IMR-90 (cell line): ENCODE results near the gene MFGE8. TPM values are rescaled to one million over a fixed set of nuclear protein-coding genes. Genes with fewer than 3 reads are reported as not detected.
A peak's percentile ranks its signal among the peaks of the same experiment; 100 is the strongest.

ENCODE experiments used
- ATAC-seq: fragments of 200-7000 bp; cut with Tn5 transposase; 2 replicates; pipeline ENCODE4 v1.9.1; 2020; ENCODE audit warnings: low read depth, mild to moderate bottlenecking, moderate library complexity
- BruUV-seq: library from RNA; stranded (reverse); fragments of 400-500 nt; replicated peaks from 2 replicates; lab custom pipeline; 2021; lab: Mats Ljungman, UMichigan
- CTCF ChIA-PET: fragments of 300-600 bp; formaldehyde crosslinking; extraction: SDS; loops from one replicate; lab custom pipeline; 2021; ENCODE audit warnings: antibody characterized with exemption; lab: Yijun Ruan, JAX
- POLR2A ChIA-PET: fragments of 300-600 bp; sonication (Branson Sonifier 250); formaldehyde crosslinking; loops from one replicate; lab custom pipeline; 2022; ENCODE audit warnings: antibody characterized with exemption; ENCODE audit not compliant: unreplicated experiment; lab: Charles Lee
- DNase-seq: peaks from one replicate; pipeline ENCODE4 v3.0.0; 2013
- H2AFZ ChIP-seq: replicated peaks from 2 replicates; pipeline ENCODE3; 2013; ENCODE audit warnings: low read length, mild to moderate bottlenecking; ENCODE audit not compliant: poor library complexity
- H2AK5ac ChIP-seq: 2 replicates; pipeline ENCODE4 v1.6.1; 2013; ENCODE audit warnings: low read depth, low read length, inconsistent platforms
- H2AK9ac ChIP-seq: replicated peaks from 2 replicates; pipeline ENCODE3; 2013; ENCODE audit warnings: mild to moderate bottlenecking, low read depth, low read length, moderate library complexity; ENCODE audit not compliant: poor library complexity
- H2BK120ac ChIP-seq: 2 replicates; pipeline ENCODE4 v1.6.1; 2013; ENCODE audit warnings: low read depth, low read length, inconsistent platforms
- H2BK15ac ChIP-seq: 3 replicates; pipeline ENCODE4 v1.6.1; 2013; ENCODE audit warnings: low read depth, low read length, inconsistent platforms
- H2BK20ac ChIP-seq: 2 replicates; pipeline ENCODE4 v1.6.1; 2013; ENCODE audit warnings: low read depth, mild to moderate bottlenecking, inconsistent platforms, low read length, moderate library complexity
- H2BK5ac ChIP-seq: 2 replicates; pipeline ENCODE4 v1.6.1; 2013; ENCODE audit warnings: mild to moderate bottlenecking, low read depth, low read length, inconsistent platforms; ENCODE audit not compliant: poor library complexity, severe bottlenecking
- H3K14ac ChIP-seq: replicated peaks from 2 replicates; pipeline ENCODE4 v1.6.1; 2013; ENCODE audit warnings: low read depth, low read length, inconsistent platforms
- H3K18ac ChIP-seq: 2 replicates; pipeline ENCODE4 v1.6.1; 2013; ENCODE audit warnings: low read depth, low read length, control low read depth
- H3K23ac ChIP-seq: 2 replicates; pipeline ENCODE4 v1.6.1; 2013; ENCODE audit warnings: low read depth, low read length, inconsistent platforms
- H3K27ac ChIP-seq: 2 replicates; pipeline ENCODE4 v1.5.1; 2013; ENCODE audit warnings: mild to moderate bottlenecking, control low read depth, low read length; ENCODE audit not compliant: insufficient read depth
- H3K27me3 ChIP-seq: 2 replicates; pipeline ENCODE4 v1.6.1; 2013; ENCODE audit warnings: low read length; ENCODE audit not compliant: control insufficient read depth, insufficient read depth
- H3K36me3 ChIP-seq: 2 replicates; pipeline ENCODE4 v1.6.1; 2013; ENCODE audit warnings: low read length, mixed read lengths; ENCODE audit not compliant: control insufficient read depth, insufficient read depth
- H3K4ac ChIP-seq: 2 replicates; pipeline ENCODE4 v1.6.1; 2013; ENCODE audit warnings: low read depth, low read length, inconsistent platforms
- H3K4me1 ChIP-seq: 2 replicates; pipeline ENCODE4 v1.6.1; 2013; ENCODE audit warnings: low read length, mixed read lengths; ENCODE audit not compliant: control insufficient read depth, insufficient read depth
- H3K4me2 ChIP-seq: 2 replicates; pipeline ENCODE4 v1.6.1; 2013; ENCODE audit warnings: low read depth, mild to moderate bottlenecking, control low read depth, low read length, moderate library complexity
- H3K4me3 ChIP-seq: 2 replicates; pipeline ENCODE4 v1.5.1; 2013; ENCODE audit warnings: low read depth, mild to moderate bottlenecking, control low read depth, low read length, moderate library complexity; ENCODE audit not compliant: insufficient read depth
- H3K56ac ChIP-seq: 2 replicates; pipeline ENCODE4 v1.6.1; 2013; ENCODE audit warnings: low read length, inconsistent platforms; ENCODE audit not compliant: insufficient read depth; ENCODE audit errors: extremely low read depth
- H3K79me1 ChIP-seq, 2 experiments: 2 replicates each; pipeline ENCODE4 v1.6.1; 2013; ENCODE audit warnings: low read length in 2 of 2, inconsistent platforms in 1 of 2, low read depth in 1 of 2
- H3K9ac ChIP-seq: 2 replicates; pipeline ENCODE4 v1.6.1; 2013; ENCODE audit warnings: low read depth, low read length, control low read depth
- H3K9me1 ChIP-seq: 2 replicates; pipeline ENCODE4 v1.6.1; 2013; ENCODE audit warnings: low read length, inconsistent platforms; ENCODE audit not compliant: insufficient read depth
- H3K9me3 ChIP-seq: 2 replicates; pipeline ENCODE4 v1.6.1; 2013; ENCODE audit warnings: low read length; ENCODE audit not compliant: control insufficient read depth, insufficient read depth
- H4K20me1 ChIP-seq: 2 replicates; pipeline ENCODE4 v1.6.1; 2013; ENCODE audit warnings: low read length, inconsistent platforms; ENCODE audit not compliant: insufficient read depth
- H4K5ac ChIP-seq: 2 replicates; pipeline ENCODE4 v1.6.1; 2013; ENCODE audit warnings: mild to moderate bottlenecking, low read depth, low read length, control low read depth
- H4K8ac ChIP-seq, 2 experiments: 2 replicates each; pipeline ENCODE4 v1.6.1; 2013; ENCODE audit warnings: low read depth in 2 of 2, low read length in 2 of 2, control low read depth in 1 of 2, inconsistent platforms in 1 of 2
- H4K91ac ChIP-seq: 2 replicates; pipeline ENCODE4 v1.6.1; 2013; ENCODE audit warnings: low read depth, low read length, inconsistent platforms; ENCODE audit not compliant: insufficient read depth
- BHLHE40 ChIP-seq: fragments of 150-350 bp; IDR thresholded peaks from 2 replicates; pipeline ENCODE4 v1.6.1; 2016; ENCODE audit warnings: mild to moderate bottlenecking, low read depth, low read length
- CEBPB ChIP-seq: IDR thresholded peaks from 2 replicates; pipeline ENCODE4 v1.6.1; 2012; ENCODE audit warnings: low read depth, low read length, improper control_type of control experiment
- CHD1 ChIP-seq: IDR thresholded peaks from 2 replicates; pipeline ENCODE4 v1.6.1; 2012; ENCODE audit warnings: low read depth, low read length, improper control_type of control experiment
- FOS ChIP-seq: fragments of 150-350 bp; IDR thresholded peaks from 2 replicates; pipeline ENCODE4 v1.6.1; 2016; ENCODE audit warnings: low read depth, low read length
- MAFK ChIP-seq: IDR thresholded peaks from 2 replicates; pipeline ENCODE4 v1.6.1; 2012; ENCODE audit warnings: low read depth, low read length, improper control_type of control experiment
- MAZ ChIP-seq: IDR thresholded peaks from 2 replicates; pipeline ENCODE4 v1.6.1; 2012; ENCODE audit warnings: low read depth, mild to moderate bottlenecking, low read length, improper control_type of control experiment, moderate library complexity, borderline replicate concordance
- MXI1 ChIP-seq: IDR thresholded peaks from 2 replicates; pipeline ENCODE4 v1.6.1; 2012; ENCODE audit warnings: low read depth, mild to moderate bottlenecking, low read length, moderate library complexity, borderline replicate concordance
- POLR2A ChIP-seq: IDR thresholded peaks from 2 replicates; pipeline ENCODE4 v1.6.1; 2012; ENCODE audit warnings: mild to moderate bottlenecking, low read depth, low read length
- RAD21 ChIP-seq: IDR thresholded peaks from 2 replicates; pipeline ENCODE4 v1.6.1; 2012; ENCODE audit warnings: low read length, improper control_type of control experiment
- RCOR1 ChIP-seq: IDR thresholded peaks from 2 replicates; pipeline ENCODE4 v1.6.1; 2012; ENCODE audit warnings: mild to moderate bottlenecking, low read length, improper control_type of control experiment; ENCODE audit not compliant: insufficient replicate concordance
- RFX5 ChIP-seq: IDR thresholded peaks from 2 replicates; pipeline ENCODE4 v1.8.0; 2012; ENCODE audit warnings: low read depth, mild to moderate bottlenecking, low read length, moderate library complexity
- SMC3 ChIP-seq: fragments of 150-350 bp; IDR thresholded peaks from 2 replicates; pipeline ENCODE4 v1.6.1; 2016; ENCODE audit warnings: low read depth, mild to moderate bottlenecking, antibody characterized with exemption, low read length, moderate library complexity
- WGBS, 2 experiments: methylation state at CpG; one replicate each; pipeline versions ENCODE4 v1.1.5 to v1.1.7; 2013; ENCODE audit warnings: missing lambda C conversion rate in 2 of 2; ENCODE audit not compliant: insufficient read length in 1 of 2; ENCODE audit errors: extremely low coverage in 2 of 2; 5-methylcytosine and 5-hydroxymethylcytosine counted together
- dilution Hi-C: fragments of 300-500 bp; cut with HindIII; formaldehyde crosslinking; loops from one replicate; pipeline ENCODE4 v1.14.3; 2018; ENCODE audit warnings: low sequenced_read_pairs; ENCODE audit not compliant: unreplicated experiment
- in situ Hi-C: fragments of 300-500 bp; cut with MboI; formaldehyde crosslinking; loops from 3 replicates; pipeline ENCODE4 v1.14.3; 2019; ENCODE audit warnings: low sequenced_read_pairs, inconsistent platforms, mixed read lengths
- intact Hi-C: fragments of 100-400 bp; cut with micrococcal nuclease; formaldehyde crosslinking; loops from 2 replicates; pipeline ENCODE4 v1.10.0; 2022
- polyA plus RNA-seq, 3 experiments: library from polyadenylated mRNA; depleted of rRNA; stranded (reverse); fragments of >200 nt; gene quantifications; 2 replicates each; pipeline ENCODE4 v1.2.3, GENCODE V29; 2012; ENCODE audit warnings: low replicate concordance in 1 of 3
- total RNA-seq: library from RNA; depleted of rRNA; stranded (reverse); fragments of >200 nt; gene quantifications from 2 replicates; pipeline ENCODE4 v1.2.3, GENCODE V29; 2012
- TF ChIP-seq, protein P1 (sequence below): fragments of 150-350 bp; IDR thresholded peaks from 2 replicates; pipeline ENCODE4 v1.6.1; 2016; ENCODE audit warnings: low read depth, mild to moderate bottlenecking, low read length, moderate library complexity, borderline replicate concordance
- TF ChIP-seq, protein P2 (sequence below): conservative IDR thresholded peaks from 2 replicates; pipeline ENCODE4 v1.5.1; 2012; ENCODE audit warnings: mild to moderate bottlenecking, low read depth, low read length, improper control_type of control experiment
- TF ChIP-seq, protein P3 (sequence below): fragments of 150-350 bp; IDR thresholded peaks from 2 replicates; pipeline ENCODE4 v1.6.1; 2017; ENCODE audit warnings: mild to moderate bottlenecking, antibody characterized with exemption, low read length, low read depth

The MFGE8 gene
- total and polyA plus RNA-seq, 2 of the 4 experiments (the other 2 are of a cell fraction) = 232 to 1,912 TPM

GRCh38 chr15:88908123-88908522 is 5.1 kb downstream of the MFGE8 start:
- in situ Hi-C loops (loop anchor here (5.0 kb wide), 1 partner anchor 109 kb away; no protein-coding TSS in a partner anchor), intact Hi-C loops (loop anchor here (10.0 kb wide), 1 partner anchor 397 kb away; no protein-coding TSS in a partner anchor), dilution Hi-C loops (loop anchor here (25.0 kb wide), 1 partner anchor 104 kb away; no protein-coding TSS in a partner anchor)
- peak overlapping the region; percentile 16; the same call in 1 of the 2 replicates for H3K4ac ChIP-seq
- H3K18ac ChIP-seq = no peak overlapping the region
- peaks cover 60% of the 10 kb centered on the region for H3K36me3 ChIP-seq
- BruUV-seq = no TSS peak
- H4K8ac ChIP-seq = no peak overlapping the region
- no peak overlapping the region for H2AK5ac ChIP-seq
- DNase-seq = no peak
- H2BK20ac ChIP-seq = no peak overlapping the region
- H3K79me1 ChIP-seq = peaks cover 29 to 92% of the 10 kb centered on the region in 2 experiments; a peak in 3 of 4 replicates
- no peak overlapping the region for H3K27ac ChIP-seq
- H3K56ac ChIP-seq = no peak overlapping the region
- H2BK15ac ChIP-seq = no peak overlapping the region
- no peak overlapping the region for H3K4me3 ChIP-seq
- H4K20me1 ChIP-seq = peaks cover 79% of the 10 kb centered on the region
- no peaks in the 10 kb centered on the region for H3K9me3 ChIP-seq
- no peak overlapping the region for H2BK5ac ChIP-seq
- no peak overlapping the region for H4K91ac ChIP-seq
- no peak overlapping the region for H2BK120ac ChIP-seq
- H3K4me1 ChIP-seq = peaks cover 29% of the 10 kb centered on the region
- H3K27me3 ChIP-seq = no peaks in the 10 kb centered on the region
- WGBS, 2 experiments = 100% methylated on average over 2 of the region's 12 CpGs; no CpG with 5 or more reads in 1 of the 2 experiments
- no peak overlapping the region for H2AFZ ChIP-seq
- H3K9me1 ChIP-seq = peaks cover 33% of the 10 kb centered on the region
- H2AK9ac ChIP-seq = no peak overlapping the region
- TF ChIP-seq CHD1 (no peak), MAFK (no peak), MXI1 (no peak), FOS (no peak), BHLHE40 (no peak), RAD21 (no peak), CEBPB (no peak), RCOR1 (no peak), POLR2A (no peak), SMC3 (no peak), RFX5 (no peak), MAZ (no peak)
- TF ChIP-seq, protein P1, sequence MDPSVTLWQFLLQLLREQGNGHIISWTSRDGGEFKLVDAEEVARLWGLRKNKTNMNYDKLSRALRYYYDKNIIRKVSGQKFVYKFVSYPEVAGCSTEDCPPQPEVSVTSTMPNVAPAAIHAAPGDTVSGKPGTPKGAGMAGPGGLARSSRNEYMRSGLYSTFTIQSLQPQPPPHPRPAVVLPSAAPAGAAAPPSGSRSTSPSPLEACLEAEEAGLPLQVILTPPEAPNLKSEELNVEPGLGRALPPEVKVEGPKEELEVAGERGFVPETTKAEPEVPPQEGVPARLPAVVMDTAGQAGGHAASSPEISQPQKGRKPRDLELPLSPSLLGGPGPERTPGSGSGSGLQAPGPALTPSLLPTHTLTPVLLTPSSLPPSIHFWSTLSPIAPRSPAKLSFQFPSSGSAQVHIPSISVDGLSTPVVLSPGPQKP = no peak
- TF ChIP-seq, protein P2, sequence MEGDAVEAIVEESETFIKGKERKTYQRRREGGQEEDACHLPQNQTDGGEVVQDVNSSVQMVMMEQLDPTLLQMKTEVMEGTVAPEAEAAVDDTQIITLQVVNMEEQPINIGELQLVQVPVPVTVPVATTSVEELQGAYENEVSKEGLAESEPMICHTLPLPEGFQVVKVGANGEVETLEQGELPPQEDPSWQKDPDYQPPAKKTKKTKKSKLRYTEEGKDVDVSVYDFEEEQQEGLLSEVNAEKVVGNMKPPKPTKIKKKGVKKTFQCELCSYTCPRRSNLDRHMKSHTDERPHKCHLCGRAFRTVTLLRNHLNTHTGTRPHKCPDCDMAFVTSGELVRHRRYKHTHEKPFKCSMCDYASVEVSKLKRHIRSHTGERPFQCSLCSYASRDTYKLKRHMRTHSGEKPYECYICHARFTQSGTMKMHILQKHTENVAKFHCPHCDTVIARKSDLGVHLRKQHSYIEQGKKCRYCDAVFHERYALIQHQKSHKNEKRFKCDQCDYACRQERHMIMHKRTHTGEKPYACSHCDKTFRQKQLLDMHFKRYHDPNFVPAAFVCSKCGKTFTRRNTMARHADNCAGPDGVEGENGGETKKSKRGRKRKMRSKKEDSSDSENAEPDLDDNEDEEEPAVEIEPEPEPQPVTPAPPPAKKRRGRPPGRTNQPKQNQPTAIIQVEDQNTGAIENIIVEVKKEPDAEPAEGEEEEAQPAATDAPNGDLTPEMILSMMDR = no peak
- TF ChIP-seq, protein P3, sequence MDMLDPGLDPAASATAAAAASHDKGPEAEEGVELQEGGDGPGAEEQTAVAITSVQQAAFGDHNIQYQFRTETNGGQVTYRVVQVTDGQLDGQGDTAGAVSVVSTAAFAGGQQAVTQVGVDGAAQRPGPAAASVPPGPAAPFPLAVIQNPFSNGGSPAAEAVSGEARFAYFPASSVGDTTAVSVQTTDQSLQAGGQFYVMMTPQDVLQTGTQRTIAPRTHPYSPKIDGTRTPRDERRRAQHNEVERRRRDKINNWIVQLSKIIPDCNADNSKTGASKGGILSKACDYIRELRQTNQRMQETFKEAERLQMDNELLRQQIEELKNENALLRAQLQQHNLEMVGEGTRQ = no peak
- H3K9ac ChIP-seq = no peak overlapping the region
- ATAC-seq = no peak
- ChIA-PET POLR2A (interaction anchor here (0.7 kb wide), 1 partner anchor 79 kb away, joined by 3 read pairs; no protein-coding TSS in a partner anchor), CTCF (interaction anchor here (1.0 kb wide), 1 partner anchor 109 kb away, joined by 3 read pairs; no protein-coding TSS in a partner anchor)
- H3K14ac ChIP-seq = no peak overlapping the region; the same call in 1 of the 2 replicates
- 0 out of 2 replicates have a peak overlapping the region, but pooled peaks have one; percentile 28 for H3K23ac ChIP-seq
- H4K5ac ChIP-seq = no peak overlapping the region
- no peak overlapping the region for H3K4me2 ChIP-seq
